Stimulated activated CD4-positive, alpha-beta T cell treated with anti-CD3 and anti-CD28 coated beads, Interleukin-12 subunit alpha, Interleukin-12 subunit beta, amount 100 ng/mL, for 48 hours (primary cell): ENCODE results near the gene ATP4B.
"Not testable (repeated sequence)": the region's sequence is repeated elsewhere in the genome, so short reads cannot be mapped to it uniquely, and the experiment has no call there.

Experiments used
- DNase-seq, 3 donors: peaks; one replicate each; pipeline ENCODE4 v3.0.0-alpha.2; 2020; ENCODE audit warnings: low read depth in 2 of 3, low spot score in 1 of 3

Gene ATP4B

DNA sequence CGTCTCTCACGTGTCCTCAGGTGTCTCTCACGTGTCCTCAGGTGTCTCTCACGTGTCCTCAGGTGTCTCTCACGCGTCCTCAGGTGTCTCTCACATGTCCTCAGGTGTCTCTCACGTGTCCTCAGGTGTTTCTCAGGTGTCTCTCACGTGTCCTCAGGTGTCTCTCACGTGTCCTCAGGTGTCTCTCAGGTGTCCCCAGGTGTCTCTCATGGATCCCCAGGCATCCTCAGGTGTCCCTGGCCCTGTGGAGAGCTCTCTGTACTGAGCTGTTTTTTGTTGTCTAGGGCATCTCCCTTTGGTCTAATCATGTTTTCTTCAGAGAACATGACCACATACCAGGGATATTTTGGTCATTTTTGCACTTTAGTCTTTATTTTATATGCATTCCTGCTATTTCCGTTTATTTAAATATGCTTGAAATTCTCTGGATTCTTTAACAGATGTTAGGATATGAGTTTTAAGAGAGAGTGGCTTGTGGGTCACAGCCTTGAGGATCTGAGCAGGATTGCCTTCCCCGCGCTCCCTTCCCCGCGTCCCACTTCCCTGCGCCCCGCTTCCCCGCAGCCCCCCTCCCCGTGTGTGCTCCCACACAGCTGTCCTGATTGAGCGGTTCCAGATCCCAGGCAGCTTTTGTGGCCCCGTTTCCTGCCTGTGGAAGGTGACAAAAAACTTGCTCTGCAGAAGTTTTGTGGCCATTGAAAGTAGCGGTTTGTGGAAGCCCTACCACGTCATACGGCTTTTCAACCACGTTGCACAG lies 31.9 kb downstream of the ATP4B start:
- DNase-seq = no peak

DNA sequence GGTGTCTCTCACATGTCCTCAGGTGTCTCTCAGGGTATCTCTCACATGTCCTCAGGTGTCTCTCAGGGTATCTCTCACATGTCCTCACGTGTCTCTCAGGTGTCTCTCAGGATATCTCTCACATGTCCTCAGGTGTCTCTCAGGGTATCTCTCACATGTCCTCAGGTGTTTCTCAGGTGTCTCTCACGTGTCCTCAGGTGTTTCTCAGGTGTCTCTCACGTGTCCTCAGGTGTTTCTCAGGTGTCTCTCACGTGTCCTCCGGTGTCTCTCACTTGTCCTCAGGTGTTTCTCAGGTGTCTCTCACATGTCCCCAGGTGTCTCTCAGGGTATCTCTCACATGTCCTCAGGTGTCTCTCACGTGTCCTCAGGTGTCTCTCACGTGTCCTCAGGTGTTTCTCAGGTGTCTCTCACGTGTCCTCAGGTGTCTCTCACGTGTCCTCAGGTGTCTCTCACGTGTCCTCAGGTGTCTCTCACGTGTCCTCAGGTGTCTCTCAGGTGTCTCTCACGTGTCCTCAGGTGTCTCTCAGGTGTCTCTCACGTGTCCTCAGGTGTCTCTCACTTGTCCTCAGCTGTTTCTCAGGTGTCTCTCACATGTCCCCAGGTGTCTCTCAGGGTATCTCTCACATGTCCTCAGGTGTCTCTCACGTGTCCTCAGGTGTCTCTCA lies 33.2 kb downstream of the ATP4B start:
- not testable (repeated sequence) for DNase-seq

DNA sequence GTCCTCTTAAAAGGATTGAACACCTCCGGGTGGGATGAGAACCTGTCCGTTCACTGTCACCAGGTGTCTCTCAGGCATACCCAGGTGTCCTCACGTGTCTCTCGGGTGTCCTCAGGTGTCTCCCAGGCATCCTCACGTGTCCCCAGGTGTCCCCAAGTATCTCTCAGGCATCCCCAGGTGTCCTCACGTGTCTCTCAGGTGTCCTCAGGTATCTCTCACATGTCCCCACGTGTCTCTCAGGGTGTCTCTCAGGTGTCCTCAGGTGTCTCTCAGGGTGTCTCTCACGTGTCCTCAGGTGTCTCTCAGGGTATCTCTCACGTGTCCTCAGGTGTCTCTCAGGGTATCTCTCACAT lies 33.8 kb downstream of the ATP4B start:
- DNase-seq = no peak

DNA sequence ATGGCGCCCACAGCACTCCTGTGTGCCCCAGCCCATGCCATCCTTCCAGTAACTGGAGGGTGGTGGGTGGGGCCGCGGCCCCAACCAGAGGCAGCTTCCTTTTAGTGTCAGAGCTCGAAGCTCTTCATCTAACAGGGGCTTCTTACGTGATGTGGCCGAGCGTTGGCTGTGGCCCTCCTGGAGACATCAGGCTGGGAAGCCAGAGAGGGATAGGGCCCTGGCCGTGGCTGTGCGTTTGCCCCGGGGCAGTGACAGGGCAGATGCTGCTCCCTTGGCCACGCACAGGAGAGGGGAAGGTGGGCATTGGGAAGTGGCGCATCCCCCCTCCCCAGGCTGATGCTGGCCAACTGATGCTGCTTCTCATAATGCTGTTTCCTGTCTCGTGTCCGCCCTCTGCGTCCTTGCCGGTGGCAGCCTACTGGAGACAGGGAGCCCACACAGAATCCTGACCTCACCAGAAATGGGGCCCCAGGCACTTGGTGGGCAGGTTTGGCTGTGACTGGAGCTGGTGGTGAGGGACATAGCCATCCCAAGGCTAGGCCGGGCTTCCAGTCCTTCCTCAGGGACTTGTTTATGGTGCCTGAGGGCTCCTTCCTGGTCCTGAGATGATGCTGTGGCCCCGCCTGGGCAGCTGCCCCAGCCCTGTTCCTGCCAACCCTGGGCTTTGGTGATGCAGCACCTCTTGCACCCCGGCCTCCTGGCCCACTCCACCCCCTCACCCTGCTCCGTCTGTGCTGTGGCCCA lies 34.3 kb downstream of the ATP4B start:
- no peak for DNase-seq

DNA sequence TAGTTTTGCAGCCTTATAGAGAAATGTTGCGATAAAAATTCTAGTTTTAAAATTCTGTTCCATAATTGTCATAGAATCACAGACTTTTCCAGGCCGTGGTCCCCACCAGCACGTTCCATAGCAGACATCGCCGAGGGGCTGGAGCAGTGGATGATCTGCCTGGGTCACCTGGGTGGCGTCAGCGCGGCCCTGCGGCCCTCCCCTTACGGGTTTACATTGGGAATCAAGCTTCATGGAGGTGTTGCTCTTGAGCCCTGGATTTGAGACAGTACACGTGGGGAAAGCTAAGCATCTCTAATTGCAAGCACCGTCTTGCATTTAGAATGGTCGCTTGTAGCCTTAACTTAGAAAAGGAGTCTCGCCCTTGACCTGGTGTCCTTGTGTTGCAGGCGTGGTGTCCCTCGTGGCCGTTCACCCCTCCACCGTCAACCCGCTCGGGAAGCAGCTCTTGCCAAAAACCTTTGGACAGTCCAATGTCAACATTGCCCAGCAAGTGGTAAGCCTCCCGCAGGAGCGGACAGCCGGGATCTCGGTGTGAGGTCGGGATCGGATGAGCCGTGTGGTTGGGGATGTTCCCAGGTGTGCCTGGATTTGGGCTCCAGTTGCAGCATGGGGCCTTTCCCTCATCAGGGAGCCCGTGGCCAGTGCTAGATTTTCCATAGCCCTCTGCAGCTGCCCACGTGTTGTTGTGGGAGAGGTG lies 35.1 kb downstream of the ATP4B start:
- no peak for DNase-seq

DNA sequence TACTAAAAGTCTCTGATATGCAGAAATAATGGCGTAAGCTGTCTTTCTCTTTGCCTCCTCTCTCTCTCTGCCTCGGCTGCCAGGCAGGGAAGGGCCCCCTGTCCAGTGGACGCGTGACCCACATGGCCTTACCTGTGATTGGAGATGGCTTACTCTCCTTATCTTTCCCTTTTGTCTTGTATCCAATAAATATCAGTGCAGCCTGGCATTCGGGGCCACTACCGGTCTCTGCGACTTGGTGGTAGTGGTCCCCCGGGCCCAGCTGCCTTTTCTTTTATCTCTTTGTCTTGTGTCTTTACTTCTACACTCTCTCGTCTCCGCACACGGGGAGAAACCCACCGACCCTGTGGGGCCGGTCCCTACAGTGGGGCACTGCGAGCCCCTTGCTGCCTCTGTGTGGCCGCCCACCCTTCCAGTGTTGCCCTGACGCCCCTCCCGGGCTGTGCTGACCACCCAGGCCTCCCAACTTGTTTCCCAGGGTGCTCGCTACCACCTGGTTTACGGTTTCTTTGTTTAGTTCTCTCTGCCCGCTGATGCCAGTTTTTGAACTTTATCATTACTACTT lies 35.9 kb downstream of the ATP4B start:
- not testable (repeated sequence) for DNase-seq

DNA sequence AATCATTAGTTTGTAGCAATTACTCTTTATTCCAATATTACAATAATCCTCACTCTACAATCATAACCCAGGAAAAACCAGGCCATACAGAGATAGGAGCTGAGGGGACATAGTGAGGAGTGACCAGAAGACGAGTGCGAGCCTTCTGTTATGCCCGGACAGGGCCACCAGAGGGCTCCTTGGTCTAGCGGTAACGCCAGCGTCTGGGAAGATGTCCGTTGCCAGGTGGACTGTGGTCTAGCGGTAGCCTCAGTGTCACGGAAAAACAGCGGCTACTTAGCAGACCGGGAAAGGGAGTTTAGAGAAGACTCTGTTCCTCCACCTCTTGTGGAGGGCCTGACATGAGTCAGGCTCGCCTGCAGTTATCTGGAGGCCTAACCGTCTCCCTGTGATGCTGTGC lies 36.5 kb downstream of the ATP4B start:
- not testable (repeated sequence) for DNase-seq

DNA sequence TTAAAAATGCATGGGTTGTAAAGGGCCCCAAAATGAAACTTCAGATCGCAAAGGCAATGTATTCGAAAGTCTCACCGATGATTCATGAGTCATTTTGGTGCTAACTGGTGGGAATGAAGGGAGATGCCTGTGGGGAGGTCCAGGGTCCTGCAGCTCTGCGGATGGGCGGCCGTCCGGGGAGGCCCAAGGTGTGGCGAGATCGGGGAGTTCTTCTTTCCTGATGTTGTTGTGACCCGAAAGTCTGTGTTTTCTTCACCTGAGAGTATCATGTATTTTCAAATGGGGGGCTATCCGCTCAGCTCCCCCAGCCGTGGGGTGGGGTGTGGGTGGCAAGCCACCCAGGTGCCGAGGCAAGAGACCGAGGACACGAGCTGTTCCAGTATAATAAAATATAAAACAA lies 37.0 kb downstream of the ATP4B start:
- no peak for DNase-seq

DNA sequence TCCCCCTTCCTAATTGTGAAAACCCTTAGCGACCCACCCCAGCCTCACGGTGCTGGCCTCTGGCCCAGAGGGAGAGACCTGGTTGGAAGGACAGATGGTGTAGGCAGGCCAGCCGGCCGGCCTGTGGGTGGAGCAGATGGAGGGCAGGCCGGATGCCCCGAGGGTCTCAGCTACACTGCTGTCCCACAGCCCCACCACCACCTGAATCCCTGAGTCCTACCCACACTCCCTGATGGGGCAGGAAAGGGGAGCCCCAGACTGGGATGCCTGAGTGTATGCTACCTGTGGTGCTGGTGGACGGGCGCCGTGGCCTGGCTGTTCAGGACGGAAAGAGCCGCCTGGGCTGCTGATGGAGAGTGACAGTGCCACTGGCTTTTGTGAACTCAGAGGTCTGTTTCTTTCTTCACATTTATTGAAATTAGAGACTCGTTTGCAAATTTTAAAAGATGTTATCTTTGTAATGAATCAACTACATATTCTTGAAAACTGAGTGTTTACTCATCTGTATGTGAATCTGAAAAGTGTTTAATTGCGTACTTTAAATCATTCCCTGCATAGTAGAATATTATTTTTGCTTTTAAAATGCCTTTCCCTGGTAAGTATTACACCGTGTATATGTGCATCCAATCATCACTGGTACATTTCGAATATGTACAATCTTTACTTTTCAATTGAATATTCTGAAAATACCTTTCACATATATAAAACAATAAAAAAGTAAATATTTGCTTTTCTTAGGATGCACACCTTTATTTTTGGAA lies 37.8 kb downstream of the ATP4B start:
- no peak for DNase-seq

DNA sequence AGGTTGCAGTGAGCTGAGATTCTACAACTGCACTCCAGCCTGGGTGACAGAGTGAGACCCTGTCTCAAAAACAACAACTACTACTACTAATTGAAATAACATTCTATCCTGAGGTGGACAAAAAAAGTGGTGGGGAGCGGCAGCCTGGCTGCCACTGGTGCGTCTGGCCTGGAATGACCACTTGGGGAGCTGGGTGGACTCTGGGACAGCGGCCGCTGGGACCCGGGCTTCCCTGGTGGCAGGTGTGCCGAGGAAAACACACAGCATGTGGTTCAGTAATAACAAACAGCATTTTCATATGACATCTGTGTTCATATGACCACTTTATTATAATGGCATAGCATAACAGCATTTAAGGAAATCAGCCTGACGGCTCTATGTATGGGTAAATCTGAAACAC lies 39.5 kb downstream of the ATP4B start:
- DNase-seq = no peak

DNA sequence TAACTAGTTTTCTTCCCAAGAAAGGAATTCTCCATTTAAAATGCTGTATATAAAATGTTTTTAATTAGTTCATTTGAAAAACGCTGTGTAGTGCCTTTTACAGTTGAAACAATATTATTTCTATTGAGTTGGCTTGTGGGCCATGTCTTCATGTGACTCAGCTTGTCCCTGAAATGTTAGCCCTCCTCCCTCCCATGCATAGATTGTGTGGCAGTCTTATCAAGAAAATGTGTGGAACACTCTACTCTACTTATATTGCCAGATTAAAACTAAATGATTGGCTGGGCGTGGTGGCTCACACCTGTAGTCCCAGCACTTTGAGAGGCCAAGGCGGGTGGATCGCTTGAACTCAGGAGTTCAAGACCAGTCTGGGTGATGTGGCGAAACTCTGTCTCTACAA lies 40.0 kb downstream of the ATP4B start:
- DNase-seq = no peak

DNA sequence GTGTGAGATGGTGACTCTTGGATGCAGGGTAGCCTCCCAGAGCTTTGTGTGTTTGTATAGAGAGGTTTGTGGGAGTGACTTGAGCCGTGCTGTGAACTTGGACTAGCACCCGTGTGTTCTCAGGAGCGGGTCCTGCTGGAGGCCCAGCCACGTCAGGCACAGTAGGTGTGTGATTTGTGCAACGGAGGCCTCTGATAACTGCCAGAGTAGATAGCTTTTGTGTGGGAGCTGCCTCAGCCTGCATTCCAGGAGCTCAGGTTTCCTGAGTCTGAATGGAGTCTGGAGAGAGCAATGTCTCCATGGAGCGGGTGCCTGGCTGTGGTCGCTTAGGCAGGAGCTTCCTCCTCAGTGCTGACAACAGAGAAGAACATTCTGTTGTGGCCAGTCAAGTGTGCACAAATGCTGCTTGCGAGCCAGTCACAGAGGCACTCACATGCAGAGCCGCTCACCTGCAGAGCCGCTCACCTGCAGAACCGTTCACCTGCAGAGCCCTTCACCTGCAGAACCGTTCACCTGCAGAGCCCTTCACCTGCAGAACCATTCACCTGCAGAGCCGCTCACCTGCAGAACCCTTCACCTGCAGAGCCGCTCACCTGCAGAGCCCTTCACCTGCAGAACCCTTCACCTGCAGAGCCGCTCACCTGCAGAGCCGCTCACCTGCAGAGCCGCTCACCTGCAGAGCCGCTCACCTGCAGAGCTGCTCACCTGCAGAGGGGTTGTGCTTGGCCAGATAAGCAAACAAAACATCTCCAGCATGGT lies 40.8 kb downstream of the ATP4B start:
- no peak for DNase-seq

DNA sequence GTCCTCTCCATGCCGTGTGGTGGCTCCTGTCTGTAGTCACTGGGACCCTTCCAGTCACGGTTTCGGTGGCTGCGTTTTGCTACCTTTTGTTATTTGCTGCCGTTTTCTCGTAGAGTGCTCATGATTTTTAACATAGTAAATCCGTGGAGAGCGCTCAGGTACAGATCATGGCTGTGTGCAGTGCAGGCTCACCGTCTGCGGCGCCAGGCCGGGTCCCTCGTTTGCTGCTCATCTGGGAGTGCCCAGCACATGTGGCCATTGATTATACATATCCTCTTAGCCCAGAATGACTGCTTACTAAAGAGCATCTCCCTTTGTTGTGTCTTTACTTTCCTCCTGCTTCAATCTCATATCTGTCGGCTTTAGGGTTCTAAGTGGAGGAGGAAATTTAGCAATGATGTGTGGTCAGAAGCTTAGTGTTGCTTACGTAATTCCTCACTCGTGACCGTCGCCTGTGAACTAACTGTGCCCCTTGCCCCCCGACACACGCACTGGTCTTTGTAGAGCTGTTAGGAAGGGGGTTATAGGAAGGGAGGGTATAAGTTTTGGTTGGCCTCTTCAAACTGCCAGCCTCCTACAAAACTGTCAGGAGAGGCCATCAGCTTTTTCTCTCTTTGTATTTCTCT lies 41.6 kb downstream of the ATP4B start:
- DNase-seq = no peak

DNA sequence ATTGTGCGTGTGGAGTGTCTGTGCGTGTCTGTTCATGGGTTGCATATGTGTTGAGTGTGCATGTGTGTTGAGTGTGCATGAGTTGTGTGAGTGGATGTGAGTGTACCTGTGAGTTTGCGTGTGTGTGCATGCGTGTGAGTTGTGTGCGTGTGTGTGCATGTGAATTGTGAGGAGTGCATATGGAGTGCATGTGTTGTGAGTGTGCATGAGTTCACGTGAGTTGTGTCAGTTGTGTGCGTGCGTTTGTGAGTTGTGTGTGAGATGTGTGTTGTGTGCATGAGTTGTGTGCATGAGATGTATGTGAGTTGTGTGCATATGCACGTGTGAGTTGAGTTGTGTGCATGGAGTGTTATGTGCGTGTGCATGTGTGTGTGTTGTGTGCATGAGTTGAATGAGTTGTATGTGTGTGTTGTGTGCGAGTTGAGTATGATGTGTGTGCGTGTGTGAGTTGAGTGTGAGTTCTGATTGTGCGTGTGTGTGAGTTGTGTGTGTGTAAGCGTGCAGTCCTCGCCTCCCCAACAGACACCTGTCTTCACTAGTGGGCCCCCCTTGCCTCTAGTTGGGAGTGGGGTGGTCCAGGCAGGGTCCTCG lies 44.1 kb downstream of the ATP4B start:
- no peak for DNase-seq

DNA sequence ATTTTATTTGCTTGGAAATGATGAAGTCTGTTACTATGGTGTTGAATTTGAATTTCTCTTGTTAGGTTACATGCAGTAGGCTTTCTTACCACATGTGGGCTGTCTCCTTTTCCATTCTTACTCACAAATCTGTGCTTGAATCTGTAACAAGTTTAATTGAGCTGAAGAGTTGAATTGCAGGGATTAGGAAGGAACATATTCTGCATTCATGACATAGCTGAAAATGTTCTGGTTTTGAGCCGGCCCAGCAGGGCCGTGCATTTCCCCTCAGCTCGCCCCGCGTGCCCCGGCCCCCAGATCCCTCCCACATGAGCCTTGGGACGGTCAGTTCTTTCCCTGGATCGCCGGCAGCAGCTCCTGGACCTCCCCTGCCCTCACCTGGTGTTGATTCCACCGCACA lies 45.4 kb downstream of the ATP4B start:
- no peak for DNase-seq

DNA sequence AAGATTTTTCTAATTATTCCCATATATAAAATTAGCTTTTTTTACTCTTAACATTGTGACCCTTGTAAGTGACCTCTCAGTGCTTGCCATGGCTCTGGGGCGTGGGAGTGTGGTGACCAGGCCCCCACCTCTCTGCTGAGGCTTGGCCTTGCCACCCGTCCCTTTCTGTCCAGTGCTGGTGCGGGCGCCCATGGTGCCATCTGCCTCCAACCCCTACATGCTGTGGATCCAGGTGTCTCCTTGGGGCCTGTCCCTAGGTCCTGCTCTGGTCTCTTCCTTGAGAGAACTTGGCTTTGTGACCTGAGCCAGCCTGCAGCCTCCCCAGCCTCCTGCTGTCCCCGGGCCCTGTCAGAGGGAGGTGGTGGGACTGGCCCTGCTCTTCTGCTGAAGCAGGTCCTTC lies 46.0 kb downstream of the ATP4B start:
- DNase-seq = no peak

DNA sequence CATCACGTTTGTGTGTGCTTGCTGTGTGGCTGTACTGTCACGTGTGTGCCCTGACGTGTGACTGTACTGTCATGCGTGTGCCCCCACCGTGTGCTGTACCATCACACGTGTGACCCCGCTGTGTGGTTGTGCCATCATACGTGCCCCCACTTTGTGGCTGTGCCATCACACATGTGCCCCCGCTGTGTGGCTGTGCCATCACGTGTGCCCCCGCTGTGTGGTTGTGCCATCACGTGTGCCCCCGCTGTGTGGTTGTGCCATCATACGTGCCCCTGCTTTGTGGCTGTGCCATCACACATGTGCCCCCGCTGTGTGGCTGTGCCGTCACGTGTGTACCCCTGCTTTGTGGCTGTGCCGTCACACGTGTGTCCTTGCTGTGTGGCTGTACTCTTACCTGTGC lies 47.7 kb downstream of the ATP4B start:
- no peak for DNase-seq

DNA sequence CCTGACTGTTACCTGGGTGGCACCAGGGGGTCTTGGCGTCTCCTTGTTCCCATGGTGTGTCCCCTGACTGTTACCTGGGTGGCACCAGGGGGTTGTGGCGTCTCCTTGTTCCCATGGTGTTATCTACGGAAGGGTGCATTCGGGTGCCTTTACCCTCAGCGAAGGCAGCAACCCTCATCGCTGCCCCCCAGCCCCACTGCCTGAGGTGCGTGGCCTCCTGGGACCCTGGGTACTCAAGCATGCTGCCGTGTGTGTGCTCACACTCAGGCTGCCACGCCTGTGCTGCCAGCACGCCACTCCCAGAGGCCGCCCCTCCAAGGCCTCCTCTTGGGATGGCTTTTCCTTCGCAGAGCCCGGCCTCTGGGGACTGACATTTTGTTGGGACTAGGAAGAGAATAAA lies 48.4 kb downstream of the ATP4B start:
- no peak for DNase-seq

DNA sequence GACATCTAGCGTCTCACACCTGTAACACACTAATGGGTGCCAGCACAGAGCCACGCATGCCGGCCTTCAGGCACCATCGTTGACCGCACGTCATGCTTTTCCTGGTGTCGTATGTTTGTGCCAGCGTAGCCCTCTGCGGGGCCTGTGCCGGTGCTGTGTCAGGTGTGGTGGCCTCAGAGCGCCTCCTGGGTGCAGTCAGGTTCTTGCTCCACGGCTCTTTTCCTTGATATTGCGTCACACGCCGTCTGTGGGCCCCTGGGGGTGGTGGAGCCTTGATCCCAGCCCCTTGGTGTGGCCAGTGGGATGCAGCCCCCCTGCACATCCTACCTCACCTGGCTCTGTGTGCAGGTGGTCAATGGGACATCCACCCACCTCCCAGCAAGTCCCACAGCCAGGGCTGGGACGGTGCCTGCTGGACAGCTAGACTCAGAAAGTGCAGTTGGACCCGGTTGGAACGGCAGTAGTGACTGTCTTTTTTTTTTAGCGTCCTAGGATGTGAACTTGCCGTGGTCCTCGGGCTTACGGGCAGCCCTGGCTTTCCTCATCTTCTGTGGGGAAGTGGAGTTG lies 48.9 kb downstream of the ATP4B start:
- no peak for DNase-seq
